GM12864 (cell line): Measurements from ENCODE around the gene FAM124A.

Source experiments
- DNase-seq: peaks from one replicate; pipeline ENCODE4 v3.0.0-alpha.2; 2011; ENCODE audit warnings: low read depth
- H3K4me3 ChIP-seq: 2 replicates; pipeline ENCODE4 v1.5.1; 2011; ENCODE audit warnings: mild to moderate bottlenecking, low read depth, low read length, control low read depth
- TF ChIP-seq, protein P1 (sequence below): IDR thresholded peaks from 2 replicates; pipeline ENCODE4 v1.5.1; 2011; ENCODE audit warnings: low read depth, mild to moderate bottlenecking, moderate library complexity, low read length, control low read depth, inconsistent platforms; ENCODE audit errors: missing control alignments

FAM124A gene

DNA sequence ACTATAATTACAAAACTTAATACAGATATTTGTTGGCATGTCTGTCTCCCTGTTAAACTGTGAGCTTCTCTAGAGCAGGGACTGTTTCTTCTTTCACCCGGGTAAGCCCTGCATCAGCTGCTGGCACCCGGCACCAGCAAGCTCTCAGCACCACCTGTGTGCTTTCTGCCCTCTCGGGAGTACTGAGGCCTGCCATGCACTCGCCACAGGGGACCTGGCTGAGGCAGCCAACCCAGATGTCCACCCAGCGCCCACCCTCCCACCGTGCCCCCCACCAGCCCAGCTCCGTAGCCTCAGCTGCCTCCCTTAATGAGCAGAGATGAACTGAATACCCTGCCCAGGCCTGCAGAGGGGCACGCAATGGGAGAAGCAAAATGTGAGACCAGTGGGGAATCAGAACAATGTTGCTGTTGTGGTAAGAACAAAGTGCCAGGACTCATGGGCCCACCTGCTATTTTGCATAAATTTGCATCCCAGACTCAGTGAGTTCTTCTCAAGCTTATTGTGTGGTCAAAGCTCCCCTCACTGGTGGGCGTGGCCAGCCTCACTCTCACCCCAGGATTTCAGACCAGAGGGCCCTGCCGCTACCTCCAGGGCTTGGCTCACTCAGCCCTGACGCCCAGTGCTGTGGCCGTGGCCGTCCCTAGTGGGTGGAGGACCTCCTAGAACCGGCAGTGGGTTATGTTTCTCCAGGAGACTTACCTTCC lies 102.7 kb downstream of the FAM124A start:
- no peak overlapping the region for H3K4me3 ChIP-seq
- TF ChIP-seq, protein P1, sequence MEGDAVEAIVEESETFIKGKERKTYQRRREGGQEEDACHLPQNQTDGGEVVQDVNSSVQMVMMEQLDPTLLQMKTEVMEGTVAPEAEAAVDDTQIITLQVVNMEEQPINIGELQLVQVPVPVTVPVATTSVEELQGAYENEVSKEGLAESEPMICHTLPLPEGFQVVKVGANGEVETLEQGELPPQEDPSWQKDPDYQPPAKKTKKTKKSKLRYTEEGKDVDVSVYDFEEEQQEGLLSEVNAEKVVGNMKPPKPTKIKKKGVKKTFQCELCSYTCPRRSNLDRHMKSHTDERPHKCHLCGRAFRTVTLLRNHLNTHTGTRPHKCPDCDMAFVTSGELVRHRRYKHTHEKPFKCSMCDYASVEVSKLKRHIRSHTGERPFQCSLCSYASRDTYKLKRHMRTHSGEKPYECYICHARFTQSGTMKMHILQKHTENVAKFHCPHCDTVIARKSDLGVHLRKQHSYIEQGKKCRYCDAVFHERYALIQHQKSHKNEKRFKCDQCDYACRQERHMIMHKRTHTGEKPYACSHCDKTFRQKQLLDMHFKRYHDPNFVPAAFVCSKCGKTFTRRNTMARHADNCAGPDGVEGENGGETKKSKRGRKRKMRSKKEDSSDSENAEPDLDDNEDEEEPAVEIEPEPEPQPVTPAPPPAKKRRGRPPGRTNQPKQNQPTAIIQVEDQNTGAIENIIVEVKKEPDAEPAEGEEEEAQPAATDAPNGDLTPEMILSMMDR: no peak
- DNase-seq: no peak

- DNase-seq: no peak
- no peak overlapping the region for H3K4me3 ChIP-seq
- TF ChIP-seq, protein P1: no peak
These were observed 103.6 kb downstream of the FAM124A start for GRCh38 chr13:51325837-51326236.

DNA sequence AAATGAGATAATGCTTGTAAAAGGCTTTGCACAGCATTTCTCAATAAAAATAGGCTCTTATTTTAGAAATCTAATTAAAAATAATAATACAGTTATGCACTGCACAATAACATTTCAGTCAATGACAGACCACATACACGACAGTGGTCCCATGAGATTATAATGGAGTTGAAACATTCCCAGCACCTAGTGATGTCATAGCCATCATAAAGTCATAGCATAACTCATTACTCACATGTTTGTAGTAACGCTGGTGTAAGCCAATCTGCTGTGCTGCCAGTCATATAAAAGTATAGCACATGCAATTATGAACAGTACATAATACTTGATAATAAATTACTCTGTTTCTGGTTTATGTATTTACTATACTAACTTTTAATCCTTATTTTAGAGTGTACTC lies 104.6 kb downstream of the FAM124A start:
- no peak overlapping the region for H3K4me3 ChIP-seq
- TF ChIP-seq, protein P1: no peak
- no peak for DNase-seq

GRCh38 chr13:51327961-51328360 lies 105.8 kb downstream of the FAM124A start:
- H3K4me3 ChIP-seq: no peak overlapping the region
- TF ChIP-seq, protein P1: no peak
- DNase-seq: no peak

GRCh38 chr13:51328488-51328887 lies 106.3 kb downstream of the FAM124A start:
- no peak for DNase-seq
- TF ChIP-seq, protein P1: no peak
- no peak overlapping the region for H3K4me3 ChIP-seq

DNA sequence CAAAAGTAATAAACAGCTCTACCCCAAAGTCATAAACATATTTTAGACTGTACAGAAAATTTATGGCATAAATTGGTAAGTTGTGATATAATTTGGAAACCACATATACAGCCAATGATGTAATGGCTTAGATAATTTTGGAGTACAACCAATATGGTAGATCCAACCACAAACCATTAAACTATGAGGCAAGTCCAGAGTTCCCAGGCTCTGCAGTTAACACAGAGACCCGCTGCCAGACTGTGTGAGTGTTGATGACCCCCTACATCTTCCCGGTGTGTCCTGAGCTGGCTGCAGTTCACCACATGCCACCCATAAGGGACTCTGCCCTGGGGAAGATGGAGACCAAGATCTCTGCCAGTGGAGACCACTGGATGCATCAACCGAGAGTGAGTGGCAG lies 107.4 kb downstream of the FAM124A start:
- TF ChIP-seq, protein P1: no peak
- no peak overlapping the region for H3K4me3 ChIP-seq
- DNase-seq: no peak

- TF ChIP-seq, protein P1: no peak
- no peak for DNase-seq
- no peak overlapping the region for H3K4me3 ChIP-seq
These were observed 108.6 kb downstream of the FAM124A start for GRCh38 chr13:51330791-51331190.
